H1 (cell line): ENCODE measurements around the gene P3H1. TPM values are rescaled to one million over a fixed set of nuclear protein-coding genes. Genes with fewer than 3 reads are reported as not detected.
"Not testable (repeated sequence)": the region's sequence is repeated elsewhere in the genome, so short reads cannot be mapped to it uniquely, and the experiment has no call there.

ENCODE experiments used
- CTCF ChIA-PET: fragments of 300-600 bp; sonication (Branson Sonifier 250); formaldehyde crosslinking; loops from one replicate; lab custom pipeline; 2021; ENCODE audit not compliant: partially characterized antibody; lab: Charles Lee
- POLR2A ChIA-PET: fragments of 300-600 bp; sonication (Branson Sonifier 250); formaldehyde crosslinking; loops from one replicate; lab custom pipeline; 2021; ENCODE audit warnings: inconsistent platforms; ENCODE audit not compliant: partially characterized antibody; lab: Charles Lee
- DNase-seq, 2 experiments: peaks; one replicate each; pipeline versions ENCODE4 v3.0.0 to v3.0.0-alpha.2; 2010 to 2022; ENCODE audit warnings: low spot score in 2 of 2, low read depth in 1 of 2, mixed read lengths in 1 of 2
- FAIRE-seq: peaks from 2 replicates; lab custom pipeline; 2011; peaks lifted over from hg19 to GRCh38; lab: Jason Lieb, UNC
- H2AFZ ChIP-seq: 2 replicates; pipeline ENCODE4 v1.8.1; 2012; ENCODE audit warnings: low read length, inconsistent platforms
- H2AK5ac ChIP-seq: 2 replicates; pipeline ENCODE4 v1.6.1; 2013; ENCODE audit warnings: low read depth, low read length
- H2BK120ac ChIP-seq: replicated peaks from 2 replicates; pipeline ENCODE3; 2013; ENCODE audit warnings: low read depth, low read length, inconsistent platforms
- H2BK12ac ChIP-seq: 2 replicates; pipeline ENCODE4 v1.6.1; 2013; ENCODE audit warnings: low read depth, low read length
- H2BK15ac ChIP-seq: 2 replicates; pipeline ENCODE4 v1.6.1; 2013; ENCODE audit warnings: low read length
- H2BK20ac ChIP-seq: 2 replicates; pipeline ENCODE4 v1.6.1; 2013; ENCODE audit warnings: low read length
- H2BK5ac ChIP-seq: 2 replicates; pipeline ENCODE4 v1.6.1; 2013; ENCODE audit warnings: low read depth, low read length
- H3K14ac ChIP-seq: 2 replicates; pipeline ENCODE4 v1.6.1; 2013; ENCODE audit warnings: inconsistent platforms; ENCODE audit not compliant: insufficient read length
- H3K18ac ChIP-seq: 2 replicates; pipeline ENCODE4 v1.6.1; 2013; ENCODE audit warnings: low read length; ENCODE audit errors: extremely low read depth
- H3K23ac ChIP-seq: 2 replicates; pipeline ENCODE4 v1.6.1; 2013; ENCODE audit warnings: inconsistent platforms; ENCODE audit not compliant: insufficient read length
- H3K23me2 ChIP-seq: 2 replicates; pipeline ENCODE4 v1.6.1; 2013; ENCODE audit warnings: low read depth, low read length
- H3K27ac ChIP-seq: 2 replicates; pipeline ENCODE4 v1.6.1; 2011; ENCODE audit warnings: low read depth, low read length, inconsistent platforms
- H3K27me3 ChIP-seq, 4 experiments: replicated peaks in 1 of 4; 1 replicate in 1 of 4; 2 replicates in 3 of 4; pipeline versions ENCODE4 v1.6.1 to v1.8.1; 2011 to 2013; ENCODE audit warnings: low read length in 3 of 4, mild to moderate bottlenecking in 3 of 4, inconsistent platforms in 2 of 4, mixed read lengths in 2 of 4, moderate library complexity in 1 of 4; ENCODE audit not compliant: control insufficient read depth in 3 of 4, insufficient read depth in 3 of 4; ENCODE audit errors: extremely low read depth in 1 of 4
- H3K36me3 ChIP-seq, 4 experiments: 2 replicates each; pipeline versions ENCODE4 v1.6.1 to v1.8.1; 2011 to 2013; ENCODE audit warnings: mild to moderate bottlenecking in 4 of 4, low read length in 3 of 4, moderate library complexity in 2 of 4, control low read depth in 1 of 4, inconsistent platforms in 1 of 4; ENCODE audit not compliant: insufficient read depth in 4 of 4, control insufficient read depth in 2 of 4
- H3K4ac ChIP-seq: replicated peaks from 2 replicates; pipeline ENCODE3; 2013; ENCODE audit warnings: low read length, low read depth, mixed read lengths, inconsistent platforms; ENCODE audit not compliant: insufficient read length
- H3K4me1 ChIP-seq, 4 experiments: replicated peaks in 1 of 4; 1 replicate in 1 of 4; 2 replicates in 3 of 4; pipeline versions ENCODE4 v1.6.1 to v1.8.1; 2011 to 2013; ENCODE audit warnings: low read length in 3 of 4, inconsistent platforms in 2 of 4, mixed read lengths in 1 of 4; ENCODE audit not compliant: insufficient read depth in 4 of 4, control insufficient read depth in 3 of 4
- H3K4me2 ChIP-seq, 2 experiments: 2 replicates each; pipeline versions ENCODE4 v1.6.1 to v1.8.1; 2011 to 2013; ENCODE audit warnings: low read depth in 2 of 2, low read length in 2 of 2, control low read depth in 1 of 2, inconsistent platforms in 1 of 2, mild to moderate bottlenecking in 1 of 2; ENCODE audit not compliant: insufficient read depth in 1 of 2
- H3K4me3 ChIP-seq, 4 experiments: fragments of 200-600, 300-600 bp in 1 of 4; sonication (generic), shearing (Covaris generic), sonication (Bioruptor Twin) in 1 of 4; 2 replicates each; pipeline versions ENCODE4 v1.5.1 to v1.8.1; 2011 to 2016; ENCODE audit warnings: low read length in 4 of 4, low read depth in 3 of 4, control low read depth in 2 of 4, inconsistent platforms in 2 of 4, mild to moderate bottlenecking in 2 of 4, mixed read lengths in 1 of 4, moderate library complexity in 1 of 4; ENCODE audit not compliant: insufficient read depth in 2 of 4; ENCODE audit errors: extremely low read depth in 1 of 4
- H3K56ac ChIP-seq: replicated peaks from 2 replicates; pipeline ENCODE3; 2013; ENCODE audit warnings: low read depth, mild to moderate bottlenecking, mixed read lengths, low read length, inconsistent platforms; ENCODE audit not compliant: insufficient read length
- H3K79me1 ChIP-seq: 2 replicates; pipeline ENCODE4 v1.6.1; 2013; ENCODE audit warnings: low read depth, low read length, control low read depth
- H3K79me2 ChIP-seq, 2 experiments: 2 replicates each; pipeline versions ENCODE4 v1.6.1 to v1.8.1; 2012 to 2013; ENCODE audit warnings: low read length in 2 of 2, mild to moderate bottlenecking in 2 of 2, inconsistent platforms in 1 of 2; ENCODE audit not compliant: insufficient read depth in 2 of 2, control insufficient read depth in 1 of 2
- H3K9ac ChIP-seq, 4 experiments: replicated peaks in 1 of 4; 1 replicate in 1 of 4; 2 replicates in 3 of 4; pipeline versions ENCODE4 v1.6.1 to v1.8.1; 2011 to 2013; ENCODE audit warnings: low read depth in 3 of 4, low read length in 3 of 4, control low read depth in 2 of 4, mild to moderate bottlenecking in 2 of 4, moderate library complexity in 2 of 4, inconsistent platforms in 1 of 4; ENCODE audit errors: extremely low read depth in 1 of 4
- H3K9me3 ChIP-seq, 2 experiments: 2 replicates each; pipeline versions ENCODE4 v1.6.1 to v1.8.1; 2012 to 2013; ENCODE audit warnings: mild to moderate bottlenecking in 2 of 2, moderate library complexity in 2 of 2, control low read depth in 1 of 2, inconsistent platforms in 1 of 2, low read depth in 1 of 2, low read length in 1 of 2, mixed read lengths in 1 of 2; ENCODE audit not compliant: insufficient read depth in 2 of 2
- H4K20me1 ChIP-seq, 2 experiments: replicated peaks in 1 of 2; 2 replicates each; pipeline versions ENCODE3 to v1.8.1; 2011 to 2013; ENCODE audit warnings: inconsistent platforms in 2 of 2, low read length in 2 of 2, mild to moderate bottlenecking in 1 of 2; ENCODE audit not compliant: insufficient read depth in 2 of 2, control insufficient read depth in 1 of 2
- H4K5ac ChIP-seq: 2 replicates; pipeline ENCODE4 v1.6.1; 2013; ENCODE audit warnings: low read length, low read depth, mixed read lengths, inconsistent platforms; ENCODE audit not compliant: insufficient read length
- H4K8ac ChIP-seq: 2 replicates; pipeline ENCODE4 v1.8.0; 2013; ENCODE audit warnings: mild to moderate bottlenecking, moderate library complexity, low read length, inconsistent platforms; ENCODE audit not compliant: insufficient read depth; ENCODE audit errors: extremely low read depth
- H4K91ac ChIP-seq: replicated peaks from 2 replicates; pipeline ENCODE3; 2013; ENCODE audit warnings: low read length, mixed read lengths, inconsistent platforms; ENCODE audit not compliant: insufficient read length
- whole genome bisulfite sequencing, 2 experiments: shearing (Covaris generic) in 1 of 2; methylation state at CpG; one replicate each; pipeline versions ENCODE4 v1.1.6 to v1.1.7; 2013 to 2015; ENCODE audit warnings: low lambda C conversion rate in 2 of 2, mixed read lengths in 2 of 2, inconsistent platforms in 1 of 2, low coverage in 1 of 2, missing lambda C conversion rate in 1 of 2; ENCODE audit not compliant: insufficient replicate concordance in 2 of 2, insufficient coverage in 1 of 2, insufficient read length in 1 of 2; ENCODE audit errors: extremely low coverage in 1 of 2, missing lambda C conversion rate in 1 of 2; 5-methylcytosine and 5-hydroxymethylcytosine counted together
- polyA plus RNA-seq, 7 experiments: library from polyadenylated mRNA; depleted of rRNA in 3 of 7; stranded (reverse) in 5 of 7; unstranded in 2 of 7; fragments of >200 nt in 5 of 7; fragments of 200-250 nt in 2 of 7; gene quantifications; 1 replicate in 5 of 7; 2 replicates in 1 of 7; 4 replicates in 1 of 7; pipeline versions ENCODE4 v1.2.1 to v1.2.3, GENCODE V29; 2011 to 2013; ENCODE audit warnings: missing spikeins in 2 of 7, mixed read lengths in 2 of 7
- total RNA-seq: library from RNA; stranded (reverse); fragmentation: NEBNext Ultra II Directional; extraction: Animal tissue kit (Norgen Biotek cat#: 25700); gene quantifications from 2 replicates; pipeline ENCODE4 v1.2.1, GENCODE V29; 2021

The P3H1 gene
- total and polyA plus RNA-seq, 2 of the 8 experiments (the other 6 are each of a cell fraction or from before 2014, with no cell fraction given), result 58.4 to 87.5 TPM

GRCh38 chr1:42725820-42726219 lies 41.0 kb downstream of the P3H1 start:
- ChIA-PET POLR2A (interaction anchor here (1.2 kb wide), 1 partner anchor 16 kb away, joined by 6 read pairs; no protein-coding TSS in a partner anchor), CTCF (interaction anchor here (1.0 kb wide), 1 partner anchor 10 kb away, joined by 3 read pairs; no protein-coding TSS in a partner anchor)
- not testable (repeated sequence) for H4K5ac ChIP-seq, H3K79me1 ChIP-seq, H2BK15ac ChIP-seq, H3K9me3 ChIP-seq, H3K4ac ChIP-seq, H3K23me2 ChIP-seq, H4K8ac ChIP-seq, H3K23ac ChIP-seq, H2BK20ac ChIP-seq, H3K4me3 ChIP-seq, H2AFZ ChIP-seq, FAIRE-seq, H4K20me1 ChIP-seq, H3K79me2 ChIP-seq, H3K27me3 ChIP-seq, H2BK120ac ChIP-seq, H2AK5ac ChIP-seq, H2BK5ac ChIP-seq, H3K18ac ChIP-seq, H3K9ac ChIP-seq, H3K27ac ChIP-seq, H3K4me1 ChIP-seq, H3K4me2 ChIP-seq, H4K91ac ChIP-seq, H2BK12ac ChIP-seq, H3K36me3 ChIP-seq, H3K56ac ChIP-seq, H3K14ac ChIP-seq
- 93% methylated on average over 4 of the region's 4 CpGs; no CpG with 5 or more reads in 1 of the 2 experiments for WGBS, 2 experiments
- DNase-seq, result peak in 1 of 2 experiments; percentile 10
